Muscle of leg (tissue), 11 donors: ENCODE results near the gene TTLL10. TPM values are rescaled to one million over a fixed set of nuclear protein-coding genes. Genes with fewer than 3 reads are reported as not detected.
A peak's percentile ranks its signal among the peaks of the same experiment; 100 is the strongest.

Experiments
- DNase-seq: peaks from one replicate; pipeline ENCODE4 v3.0.0; 2013
- H3K27ac ChIP-seq: one replicate; pipeline ENCODE4 v1.5.1; 2013; ENCODE audit warnings: mild to moderate bottlenecking, low read length, control low read depth
- H3K27me3 ChIP-seq: one replicate; pipeline ENCODE4 v1.6.1; 2013; ENCODE audit warnings: low read length; ENCODE audit not compliant: control insufficient read depth, insufficient read depth
- H3K36me3 ChIP-seq: one replicate; pipeline ENCODE4 v1.6.1; 2013; ENCODE audit warnings: low read length; ENCODE audit not compliant: control insufficient read depth, insufficient read depth
- H3K4me1 ChIP-seq: one replicate; pipeline ENCODE4 v1.6.1; 2013; ENCODE audit warnings: low read length; ENCODE audit not compliant: control insufficient read depth, insufficient read depth
- H3K4me3 ChIP-seq: one replicate; pipeline ENCODE4 v1.5.1; 2013; ENCODE audit warnings: low read length, control low read depth
- H3K9me3 ChIP-seq: replicated peaks from 2 replicates; pipeline ENCODE4 v1.6.1; 2013; ENCODE audit warnings: low read depth, low read length; ENCODE audit not compliant: control insufficient read depth
- WGBS: methylation state at CpG from one replicate; pipeline ENCODE4 v1.1.5; 2013; ENCODE audit warnings: missing lambda C conversion rate; ENCODE audit not compliant: insufficient coverage; 5-methylcytosine and 5-hydroxymethylcytosine counted together
- polyA plus RNA-seq, 8 donors: library from polyadenylated mRNA; unstranded; fragments of 120-200 nt; gene quantifications; one replicate each; pipeline versions ENCODE4 v1.2.1 to v1.2.3, GENCODE V29; 2013; ENCODE audit warnings: inconsistent platforms in 1 of 8, low replicate concordance in 1 of 8; ENCODE audit not compliant: insufficient read length in 8 of 8, insufficient read depth in 1 of 8
- total RNA-seq: library from RNA; stranded (reverse); fragments of 120-200 nt; gene quantifications from one replicate; pipeline ENCODE4 v1.2.4, GENCODE V29; 2013

The TTLL10 gene
- total and polyA plus RNA-seq, 9 donors = 0.09 to 0.59 (median 0.28) TPM; not detected in 1

GRCh38 chr1:1231400-1232207 is 57.9 kb downstream of the TTLL10 start, which contains the start of gene SDF4:
SDF4 (minus strand) TSS chr1:1232001; CDS start chr1:1228772, 3,229 bp downstream.
- Histone ChIP-seq H3K9me3 (no peaks in the 10 kb centered on the region), H3K4me1 (peaks cover 43% of the 10 kb centered on the region), H3K27me3 (no peaks in the 10 kb centered on the region), H3K36me3 (peaks cover 45% of the 10 kb centered on the region), H3K4me3 (peak within 1 kb of the TSS; percentile 82), H3K27ac (peak within 1 kb of the TSS; percentile 66)
- peak; percentile 99 for DNase-seq
- WGBS = under 1% methylated on average over 99 of the region's 99 CpGs

- H3K27ac ChIP-seq = peak within 1 kb of the TSS; percentile 66
- H3K4me3 ChIP-seq = peak within 1 kb of the TSS; percentile 82
- 4% methylated on average over 100 of the region's 100 CpGs for WGBS
- no peak for DNase-seq
- no peaks in the 10 kb centered on the region for H3K9me3 ChIP-seq
- H3K36me3 ChIP-seq = peaks cover 41% of the 10 kb centered on the region
- H3K27me3 ChIP-seq = peaks cover under 1% of the 10 kb centered on the region
- H3K4me1 ChIP-seq = peaks cover 49% of the 10 kb centered on the region
Observed at GRCh38 chr1:1232208-1232795, 58.6 kb downstream of the TTLL10 start, which contains the start of gene B3GALT6. B3GALT6 (plus strand) TSS chr1:1232237; CDS start chr1:1232279, 42 bp downstream.

DNA sequence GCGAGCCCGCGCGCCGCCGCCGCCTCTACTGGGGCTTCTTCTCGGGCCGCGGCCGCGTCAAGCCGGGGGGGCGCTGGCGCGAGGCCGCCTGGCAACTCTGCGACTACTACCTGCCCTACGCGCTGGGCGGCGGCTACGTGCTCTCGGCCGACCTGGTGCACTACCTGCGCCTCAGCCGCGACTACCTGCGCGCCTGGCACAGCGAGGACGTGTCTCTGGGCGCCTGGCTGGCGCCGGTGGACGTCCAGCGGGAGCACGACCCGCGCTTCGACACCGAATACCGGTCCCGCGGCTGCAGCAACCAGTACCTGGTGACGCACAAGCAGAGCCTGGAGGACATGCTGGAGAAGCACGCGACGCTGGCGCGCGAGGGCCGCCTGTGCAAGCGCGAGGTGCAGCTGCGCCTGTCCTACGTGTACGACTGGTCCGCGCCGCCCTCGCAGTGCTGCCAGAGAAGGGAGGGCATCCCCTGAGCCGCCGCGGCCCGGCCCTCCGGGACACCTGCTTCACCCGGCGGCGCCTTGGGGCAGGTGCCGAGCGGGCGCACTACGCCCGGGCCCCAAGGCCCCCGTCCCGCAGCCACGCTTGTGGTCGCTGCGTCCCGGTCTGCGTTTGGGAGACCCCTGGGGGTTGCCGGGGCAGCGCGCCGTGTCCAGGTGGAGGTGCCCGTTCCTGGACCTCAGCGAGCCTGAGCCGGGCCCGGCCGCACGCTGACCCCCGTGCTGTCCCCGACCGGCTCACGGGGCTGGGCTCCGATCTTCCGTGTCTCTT is 59.3 kb downstream of the TTLL10 start:
- Histone ChIP-seq H3K27ac (no peak overlapping the region), H3K4me3 (no peak overlapping the region)

GRCh38 chr1:1233567-1233892 is 59.9 kb downstream of the TTLL10 start:
- Histone ChIP-seq H3K4me3 (no peak overlapping the region), H3K27ac (no peak overlapping the region), H3K27me3 (peaks cover 13% of the 10 kb centered on the region), H3K4me1 (peaks cover 62% of the 10 kb centered on the region), H3K9me3 (no peaks in the 10 kb centered on the region), H3K36me3 (peaks cover 29% of the 10 kb centered on the region)
- no peak for DNase-seq
- 94% methylated on average over 11 of the region's 15 CpGs for WGBS

More for the DNA sequence above, 59.3 kb downstream of the TTLL10 start:
- Histone ChIP-seq H3K36me3 (peaks cover 35% of the 10 kb centered on the region), H3K27me3 (peaks cover 8% of the 10 kb centered on the region), H3K4me1 (peaks cover 56% of the 10 kb centered on the region), H3K9me3 (no peaks in the 10 kb centered on the region)
- DNase-seq = no peak
- 77% methylated on average over 90 of the region's 98 CpGs for WGBS

GRCh38 chr1:1234180-1234808 is 60.6 kb downstream of the TTLL10 start:
- Histone ChIP-seq H3K4me1 (peaks cover 67% of the 10 kb centered on the region), H3K4me3 (no peak overlapping the region), H3K27ac (no peak overlapping the region), H3K36me3 (peaks cover 23% of the 10 kb centered on the region), H3K9me3 (no peaks in the 10 kb centered on the region), H3K27me3 (peaks cover 21% of the 10 kb centered on the region)
- WGBS = 94% methylated on average over 26 of the region's 28 CpGs
- DNase-seq = no peak

- Histone ChIP-seq H3K9me3 (no peaks in the 10 kb centered on the region), H3K4me3 (no peak overlapping the region), H3K27ac (no peak overlapping the region), H3K36me3 (peaks cover 18% of the 10 kb centered on the region), H3K4me1 (peaks cover 66% of the 10 kb centered on the region), H3K27me3 (peaks cover 30% of the 10 kb centered on the region)
- no peak for DNase-seq
- WGBS = 76% methylated on average over 23 of the region's 27 CpGs
Observed at GRCh38 chr1:1235016-1235744, 61.5 kb downstream of the TTLL10 start.

DNA sequence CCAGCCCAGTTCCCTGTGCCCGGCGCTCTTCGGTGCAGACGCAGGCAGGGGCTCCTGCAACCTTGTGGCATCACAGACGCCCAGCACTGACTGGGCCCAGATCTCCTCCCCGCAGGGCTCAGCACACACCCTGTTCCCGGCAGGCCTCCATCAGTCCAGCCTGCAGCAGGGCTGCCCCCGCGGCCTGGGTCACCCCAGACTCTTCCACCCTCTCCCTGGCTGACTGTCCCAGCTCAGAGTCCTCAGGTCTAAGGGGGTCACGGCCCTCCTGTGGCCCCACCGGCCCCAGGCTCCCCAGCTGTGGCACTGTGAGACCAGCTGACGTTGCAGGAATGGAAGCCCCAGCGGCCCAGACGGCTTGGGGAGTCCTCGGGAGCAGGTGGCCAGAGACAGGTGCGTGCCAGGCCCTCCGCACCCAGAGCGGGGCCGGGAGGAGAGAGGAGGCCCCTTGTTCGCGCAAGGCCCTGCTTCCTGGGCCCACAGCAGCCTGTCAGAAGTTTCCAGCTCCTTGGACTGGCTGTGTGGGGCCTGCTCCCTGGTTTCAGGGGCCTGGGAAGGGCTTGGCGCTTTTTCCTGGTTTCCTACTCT is 62.6 kb downstream of the TTLL10 start:
- Histone ChIP-seq H3K36me3 (peaks cover 18% of the 10 kb centered on the region), H3K27ac (no peak overlapping the region), H3K27me3 (peaks cover 36% of the 10 kb centered on the region), H3K9me3 (no peaks in the 10 kb centered on the region), H3K4me1 (peaks cover 56% of the 10 kb centered on the region), H3K4me3 (no peak overlapping the region)
- 63% methylated on average over 19 of the region's 22 CpGs for WGBS
- peak; percentile 53 for DNase-seq

- 40% methylated on average over 22 of the region's 34 CpGs for WGBS
- Histone ChIP-seq H3K9me3 (no peaks in the 10 kb centered on the region), H3K4me3 (no peak overlapping the region), H3K4me1 (peaks cover 56% of the 10 kb centered on the region), H3K27me3 (peaks cover 40% of the 10 kb centered on the region), H3K27ac (no peak overlapping the region), H3K36me3 (peaks cover 18% of the 10 kb centered on the region)
- DNase-seq = no peak
Observed at GRCh38 chr1:1236945-1237873, 63.5 kb downstream of the TTLL10 start.
